GM21528 (cell line): ENCODE results near the gene LDB3.

Experiments used
- ATAC-seq: cut with Tn5 transposase; IDR thresholded peaks from one replicate; pipeline ENCODE4 v1.9.1; 2021; ENCODE audit warnings: mild to moderate bottlenecking, moderate library complexity; ENCODE audit not compliant: unreplicated experiment, low FRiP score

LDB3 gene

GRCh38 chr10:86684331-86685097, 16.2 kb downstream of the LDB3 start:
- no peak for ATAC-seq

- ATAC-seq = no peak
Measured at GRCh38 chr10:86685416-86685815, 17.1 kb downstream of the LDB3 start.

- ATAC-seq = no peak
Measured at GRCh38 chr10:86685893-86686632, 17.8 kb downstream of the LDB3 start.

- ATAC-seq = no peak
Measured at GRCh38 chr10:86686972-86687371, 18.7 kb downstream of the LDB3 start.

GRCh38 chr10:86687750-86688149, 19.4 kb downstream of the LDB3 start:
- ATAC-seq = no peak

- ATAC-seq = peak; percentile 72
Measured at GRCh38 chr10:86688398-86688921, 20.1 kb downstream of the LDB3 start.

- no peak for ATAC-seq
Measured at GRCh38 chr10:86689146-86689545, 20.8 kb downstream of the LDB3 start.

GRCh38 chr10:86690231-86690630, 21.9 kb downstream of the LDB3 start:
- ATAC-seq = no peak

GRCh38 chr10:86690657-86691084, 22.4 kb downstream of the LDB3 start:
- no peak for ATAC-seq

- no peak for ATAC-seq
Measured at GRCh38 chr10:86691333-86692022, 23.2 kb downstream of the LDB3 start.

GRCh38 chr10:86692023-86692514, 23.8 kb downstream of the LDB3 start:
- ATAC-seq = no peak

- ATAC-seq = no peak
Measured at GRCh38 chr10:86692664-86693063, 24.4 kb downstream of the LDB3 start.

- ATAC-seq = no peak
Measured at GRCh38 chr10:86693275-86693674, 25.0 kb downstream of the LDB3 start.

GRCh38 chr10:86693721-86694369, 25.5 kb downstream of the LDB3 start:
- no peak for ATAC-seq

GRCh38 chr10:86698207-86698940, 30.1 kb downstream of the LDB3 start:
- ATAC-seq = no peak

- ATAC-seq = no peak
Measured at GRCh38 chr10:86699125-86699524, 30.8 kb downstream of the LDB3 start.

- no peak for ATAC-seq
Measured at GRCh38 chr10:86699541-86699940, 31.2 kb downstream of the LDB3 start.

- ATAC-seq = no peak
Measured at GRCh38 chr10:86699991-86700840, 31.9 kb downstream of the LDB3 start.
